ENCODE results near the gene CBX7.

Gene CBX7

GRCh38 chr22:39132281-39132680, 20.2 kb downstream of the CBX7 start:
- DNase-seq: no peak
- no peaks in the 10 kb centered on the region for H3K9me3 ChIP-seq (ENCODE audit: severe bottlenecking)
- H3K27ac ChIP-seq: no peak overlapping the region
- TF ChIP-seq CTCF (IDR thresholded peaks at IDR 0.05; ENCODE audit: low read depth, low read length): no peak
- no peaks in the 10 kb centered on the region for H3K36me3 ChIP-seq
- no peak overlapping the region for H3K4me3 ChIP-seq (ENCODE audit: low read depth, low read length)
- no peaks in the 10 kb centered on the region for H3K27me3 ChIP-seq (ENCODE audit: insufficient read depth, low read depth, severe bottlenecking)

- DNase-seq: peak; percentile 30
- TF ChIP-seq CTCF (IDR thresholded peaks at IDR 0.05; ENCODE audit: low read depth, low read length): no peak
- Histone ChIP-seq H3K36me3 (no peaks in the 10 kb centered on the region), H3K9me3 (ENCODE audit: severe bottlenecking) (no peaks in the 10 kb centered on the region), H3K27ac (no peak overlapping the region), H3K27me3 (ENCODE audit: insufficient read depth, low read depth, severe bottlenecking) (no peaks in the 10 kb centered on the region), H3K4me3 (ENCODE audit: low read depth, low read length) (no peak overlapping the region)
Measured at GRCh38 chr22:39130892-39131855, 21.3 kb downstream of the CBX7 start.

GRCh38 chr22:39130152-39130704, 22.3 kb downstream of the CBX7 start:
- no peaks in the 10 kb centered on the region for H3K27me3 ChIP-seq (ENCODE audit: insufficient read depth, low read depth, severe bottlenecking)
- no peaks in the 10 kb centered on the region for H3K36me3 ChIP-seq
- no peak overlapping the region for H3K27ac ChIP-seq
- no peak for TF ChIP-seq CTCF (IDR thresholded peaks at IDR 0.05; ENCODE audit: low read depth, low read length)
- no peak for DNase-seq
- H3K4me3 ChIP-seq (ENCODE audit: low read depth, low read length): no peak overlapping the region
- H3K9me3 ChIP-seq (ENCODE audit: severe bottlenecking): no peaks in the 10 kb centered on the region

- Histone ChIP-seq H3K27ac (no peak overlapping the region), H3K36me3 (no peaks in the 10 kb centered on the region), H3K9me3 (ENCODE audit: severe bottlenecking) (no peaks in the 10 kb centered on the region), H3K27me3 (ENCODE audit: insufficient read depth, low read depth, severe bottlenecking) (no peaks in the 10 kb centered on the region), H3K4me3 (ENCODE audit: low read depth, low read length) (no peak overlapping the region)
- no peak for DNase-seq
- no peak for TF ChIP-seq CTCF (IDR thresholded peaks at IDR 0.05; ENCODE audit: low read depth, low read length)
Measured at GRCh38 chr22:39129746-39130145, 22.7 kb downstream of the CBX7 start.

GRCh38 chr22:39129081-39129480, 23.4 kb downstream of the CBX7 start:
- Histone ChIP-seq H3K36me3 (no peaks in the 10 kb centered on the region), H3K27me3 (ENCODE audit: insufficient read depth, low read depth, severe bottlenecking) (no peaks in the 10 kb centered on the region), H3K27ac (no peak overlapping the region), H3K9me3 (ENCODE audit: severe bottlenecking) (no peaks in the 10 kb centered on the region), H3K4me3 (ENCODE audit: low read depth, low read length) (no peak overlapping the region)
- no peak for DNase-seq
- TF ChIP-seq CTCF (IDR thresholded peaks at IDR 0.05; ENCODE audit: low read depth, low read length): no peak

Measured in WERI-Rb-1 (cell line).